Measurements from ENCODE around the gene AADACL4. TPM values are rescaled to one million over a fixed set of nuclear protein-coding genes. Genes with fewer than 3 reads are reported as not detected.
A peak's percentile ranks its signal among the peaks of the same experiment; 100 is the strongest.

AADACL4 gene
- total and polyA plus RNA-seq, 9 of the 15 experiments (the other 6 are each of a cell fraction or from before 2014, with no cell fraction given), result not detected

- no peak for TF ChIP-seq ZFP91 (CRISPR knock-in tag; IDR thresholded peaks at IDR 0.05)
- peak; percentile 99 for TF ChIP-seq RNF2 (IDR thresholded peaks at IDR 0.05)
- TF ChIP-seq ZNF764 (CRISPR knock-in tag; IDR thresholded peaks at IDR 0.05; ENCODE audit: low read depth), result no peak
- TF ChIP-seq NFE2 (IDR thresholded peaks at IDR 0.05; ENCODE audit: low read depth), result peak; percentile 88
- TF ChIP-seq MTA1 (IDR thresholded peaks at IDR 0.05; ENCODE audit: borderline replicate concordance), result peak; percentile 71; the same call in 1 of the 2 replicates
- TF ChIP-seq HMG20A (CRISPR knock-in tag; conservative IDR thresholded peaks at IDR 0.05), result no peak
- peak; percentile 84 for TF ChIP-seq DMBX1 (CRISPR knock-in tag; IDR thresholded peaks at IDR 0.05; ENCODE audit: borderline replicate concordance)
- 0 out of 2 replicates have a peak, but pooled peaks have one; percentile 52 for TF ChIP-seq FOXJ2 (tag; IDR thresholded peaks at IDR 0.05)
- no peak for TF ChIP-seq ZZZ3 (IDR thresholded peaks at IDR 0.05)
- peak; percentile 94 for TF ChIP-seq CBFA2T2 (conservative IDR thresholded peaks at IDR 0.05)
- no peak for TF ChIP-seq PRDM10 (IDR thresholded peaks at IDR 0.05; ENCODE audit: partially characterized antibody)
- TF ChIP-seq SIRT6 (IDR thresholded peaks at IDR 0.05; ENCODE audit: low read depth, low read length), result no peak
- TF ChIP-seq ZNF589 (CRISPR knock-in tag; IDR thresholded peaks at IDR 0.05; ENCODE audit: low read depth), result peak; percentile 95
- TF ChIP-seq HDAC3 (IDR thresholded peaks at IDR 0.05; ENCODE audit: borderline replicate concordance, partially characterized antibody), result peak; percentile 98
- TF ChIP-seq SMARCB1 (IDR thresholded peaks at IDR 0.05; ENCODE audit: insufficient read length, low read depth), result peak; percentile 14
- peak; percentile 84 for TF ChIP-seq FOS (IDR thresholded peaks at IDR 0.05; ENCODE audit: extremely low read depth, insufficient read length)
- no peak for TF ChIP-seq RBM14 (IDR thresholded peaks at IDR 0.05; ENCODE audit: borderline replicate concordance, insufficient read depth, low read depth, low read length)
- no peak for TF ChIP-seq TBP (optimal IDR thresholded peaks at IDR 0.05; ENCODE audit: low read depth, low read length)
- peak in 1 of 2 experiments; percentile 95; a peak in 2 of 4 replicates for TF ChIP-seq ZMIZ1 (IDR thresholded peaks at IDR 0.05; ENCODE audit: low read depth in 2 of 2, low read length in 2 of 2)
Observed at GRCh38 chr1:12604114-12604874, 39.6 kb upstream of the AADACL4 start (continued).

Measured in K562 (cell line).